Hematopoietic multipotent progenitor cell (in vitro differentiated cells): Measurements from ENCODE around the gene BCAR3. TPM values are rescaled to one million over a fixed set of nuclear protein-coding genes. Genes with fewer than 3 reads are reported as not detected.
"Not testable (repeated sequence)": the region's sequence is repeated elsewhere in the genome, so short reads cannot be mapped to it uniquely, and the experiment has no call there.

Experiments used
- DNase-seq, 3 donors: peaks; one replicate each; pipeline ENCODE4 v3.0.0-alpha.2; 2011 to 2015; ENCODE audit warnings: low read depth in 2 of 3, low spot score in 2 of 3
- total RNA-seq: library from RNA; depleted of rRNA; stranded (reverse); fragments of >200 nt; gene quantifications from one replicate; pipeline ENCODE4 v1.2.3, GENCODE V29; 2012

BCAR3 gene
- total RNA-seq, 1 donor = 1.1 TPM

- DNase-seq = no peak
Measured at GRCh38 chr1:93602101-93602500, 79.5 kb downstream of the BCAR3 start.

- DNase-seq = no peak
Measured at GRCh38 chr1:93601686-93602085, 80.0 kb downstream of the BCAR3 start.

GRCh38 chr1:93600663-93601062 lies 81.0 kb downstream of the BCAR3 start:
- DNase-seq = no peak

GRCh38 chr1:93599479-93599878 lies 82.2 kb downstream of the BCAR3 start:
- no peak for DNase-seq

GRCh38 chr1:93598861-93599439 lies 82.7 kb downstream of the BCAR3 start:
- no peak for DNase-seq

GRCh38 chr1:93598396-93598795 lies 83.2 kb downstream of the BCAR3 start:
- DNase-seq = no peak

- DNase-seq = no peak
Measured at GRCh38 chr1:93597709-93598108, 83.9 kb downstream of the BCAR3 start.

- DNase-seq = no peak
Measured at GRCh38 chr1:93596329-93597089, 85.1 kb downstream of the BCAR3 start.

GRCh38 chr1:93595743-93596142 lies 85.9 kb downstream of the BCAR3 start:
- no peak for DNase-seq

GRCh38 chr1:93595266-93595665 lies 86.4 kb downstream of the BCAR3 start:
- no peak for DNase-seq

- DNase-seq = no peak
Measured at GRCh38 chr1:93594603-93594880, 87.1 kb downstream of the BCAR3 start.

GRCh38 chr1:93593854-93594602 lies 87.6 kb downstream of the BCAR3 start:
- no peak for DNase-seq

- no peak for DNase-seq
Measured at GRCh38 chr1:93592551-93592949, 89.1 kb downstream of the BCAR3 start.

- peak in 2 of 3 donors; percentile 65 to 87 for DNase-seq
Measured at GRCh38 chr1:93591676-93592550, 89.7 kb downstream of the BCAR3 start.

GRCh38 chr1:93591291-93591675 lies 90.4 kb downstream of the BCAR3 start:
- not testable (repeated sequence) for DNase-seq

- DNase-seq = no peak
Measured at GRCh38 chr1:93588955-93589354, 92.7 kb downstream of the BCAR3 start.

GRCh38 chr1:93588206-93588605 lies 93.4 kb downstream of the BCAR3 start:
- DNase-seq = peak in 2 of 3 donors; percentile 39 to 44

GRCh38 chr1:93587354-93587753 lies 94.3 kb downstream of the BCAR3 start:
- no peak for DNase-seq

GRCh38 chr1:93585059-93585966 lies 96.3 kb downstream of the BCAR3 start:
- DNase-seq = no peak
